HepG2 (cell line): ENCODE data around the gene RWDD2A. TPM values are rescaled to one million over a fixed set of nuclear protein-coding genes. Genes with fewer than 3 reads are reported as not detected.

Experiments used
- ARID2 ChIP-seq: sonication (generic); formaldehyde crosslinking; IDR thresholded peaks from 2 replicates; pipeline ENCODE4 v1.8.1; 2022; ENCODE audit warnings: mild to moderate bottlenecking, missing genetic modification reagents, borderline replicate concordance
- BRF2 ChIP-seq: sonication (generic); formaldehyde crosslinking; IDR thresholded peaks from 2 replicates; pipeline ENCODE4 v1.8.1; 2022; ENCODE audit warnings: mild to moderate bottlenecking, missing genetic modification reagents
- DR1 ChIP-seq: sonication (generic); formaldehyde crosslinking; IDR thresholded peaks from 2 replicates; pipeline ENCODE4 v1.8.0; 2021; ENCODE audit warnings: mild to moderate bottlenecking, missing genetic modification reagents, inconsistent platforms
- KDM2A ChIP-seq: sonication (generic); formaldehyde crosslinking; IDR thresholded peaks from 2 replicates; pipeline ENCODE4 v1.4.0; 2020; ENCODE audit warnings: low read depth, missing genetic modification reagents, borderline replicate concordance
- KDM3A ChIP-seq: IDR thresholded peaks from 2 replicates; pipeline ENCODE4 v1.6.1; 2018; ENCODE audit warnings: low read depth, missing compliant biosample characterization
- MIXL1 ChIP-seq: IDR thresholded peaks from 2 replicates; pipeline ENCODE4 v1.6.1; 2016
- MYC ChIP-seq: sonication (generic); formaldehyde crosslinking; IDR thresholded peaks from 2 replicates; pipeline ENCODE4 v1.9.0; 2021; ENCODE audit warnings: missing genetic modification reagents, borderline replicate concordance
- NCOA2 ChIP-seq: sonication (generic); formaldehyde crosslinking; IDR thresholded peaks from 2 replicates; pipeline ENCODE4 v1.8.0; 2022; ENCODE audit warnings: inconsistent platforms
- NFE2 ChIP-seq: sonication (generic); formaldehyde crosslinking; IDR thresholded peaks from 2 replicates; pipeline ENCODE4 v1.4.0; 2020; ENCODE audit warnings: missing genetic modification reagents
- ONECUT2 ChIP-seq: sonication (generic); formaldehyde crosslinking; IDR thresholded peaks from 2 replicates; pipeline ENCODE4 v1.4.0; 2020; ENCODE audit warnings: missing genetic modification reagents
- PCBP1 ChIP-seq: fragments of 200-400 bp; formaldehyde crosslinking; IDR thresholded peaks from 2 replicates; pipeline ENCODE4 v1.6.1; 2017; ENCODE audit warnings: mild to moderate bottlenecking, low read depth, low read length, borderline replicate concordance
- PHF20 ChIP-seq: sonication (generic); formaldehyde crosslinking; IDR thresholded peaks from 2 replicates; pipeline ENCODE4 v1.5.0; 2020; ENCODE audit warnings: mild to moderate bottlenecking, missing genetic modification reagents
- RAD21 ChIP-seq: fragments of 450-650 bp; formaldehyde crosslinking; IDR thresholded peaks from 2 replicates; pipeline ENCODE4 v1.5.0; 2020; ENCODE audit warnings: mild to moderate bottlenecking
- RFXANK ChIP-seq: IDR thresholded peaks from 2 replicates; pipeline ENCODE4 v1.6.1; 2016
- SMARCC2 ChIP-seq: fragments of 450-650 bp; IDR thresholded peaks from 2 replicates; pipeline ENCODE4 v1.6.1; 2017; ENCODE audit warnings: antibody characterized with exemption, mild to moderate bottlenecking
- ZBTB20 ChIP-seq: sonication (generic); formaldehyde crosslinking; IDR thresholded peaks from 2 replicates; pipeline ENCODE4 v1.8.1; 2023; ENCODE audit warnings: missing genetic modification reagents, low read depth, mild to moderate bottlenecking, borderline replicate concordance
- ZFP41 ChIP-seq: sonication (generic); formaldehyde crosslinking; IDR thresholded peaks from 2 replicates; pipeline ENCODE4 v1.4.0; 2020; ENCODE audit warnings: mild to moderate bottlenecking, missing genetic modification reagents, borderline replicate concordance
- ZHX2 ChIP-seq, 2 experiments: sonication (generic) in 1 of 2; formaldehyde crosslinking in 1 of 2; IDR thresholded peaks; 2 replicates each; pipeline versions ENCODE4 v1.6.1 to v1.9.0; 2014 to 2022; ENCODE audit warnings: antibody characterized with exemption in 1 of 2, borderline replicate concordance in 1 of 2, inconsistent platforms in 1 of 2, low read depth in 1 of 2, missing genetic modification reagents in 1 of 2
- ZNF253 ChIP-seq: sonication (generic); formaldehyde crosslinking; IDR thresholded peaks from 2 replicates; pipeline ENCODE4 v1.8.0; 2022; ENCODE audit warnings: mild to moderate bottlenecking, missing genetic modification reagents, borderline replicate concordance
- ZNF296 ChIP-seq: sonication (generic); formaldehyde crosslinking; conservative IDR thresholded peaks from 2 replicates; pipeline ENCODE4 v1.5.0; 2020; ENCODE audit warnings: mild to moderate bottlenecking, missing genetic modification reagents
- ZNF337 ChIP-seq: sonication (generic); formaldehyde crosslinking; IDR thresholded peaks from 2 replicates; pipeline ENCODE4 v1.5.1; 2020; ENCODE audit warnings: missing genetic modification reagents, low read depth, mild to moderate bottlenecking, borderline replicate concordance
- ZNF543 ChIP-seq: sonication (generic); formaldehyde crosslinking; IDR thresholded peaks from 2 replicates; pipeline ENCODE4 v1.4.0; 2020; ENCODE audit warnings: mild to moderate bottlenecking, missing genetic modification reagents
- ZSCAN20 ChIP-seq: sonication (generic); formaldehyde crosslinking; IDR thresholded peaks from 2 replicates; pipeline ENCODE4 v1.4.0; 2020; ENCODE audit warnings: missing genetic modification reagents, mild to moderate bottlenecking, borderline replicate concordance
- polyA plus RNA-seq, 8 experiments: library from polyadenylated mRNA; depleted of rRNA in 3 of 8; stranded (reverse) in 7 of 8; unstranded in 1 of 8; fragments of >200 nt; fragmentation: Illumina TruSeq in 4 of 8; extraction: Trizol in 4 of 8; gene quantifications; 2 replicates each; pipeline versions ENCODE4 v1.2.1 to v1.2.3, GENCODE V29; 2011 to 2016; ENCODE audit warnings: low read depth in 4 of 8, missing spikeins in 1 of 8, mixed read lengths in 1 of 8; ENCODE audit not compliant: insufficient read depth in 1 of 8
- total RNA-seq, 5 experiments: library from RNA; depleted of rRNA; stranded (reverse); fragments of >200 nt; fragmentation: Illumina TruSeq; extraction: Trizol; gene quantifications; 2 replicates each; pipeline ENCODE4 v1.2.3, GENCODE V29; 2016; ENCODE audit warnings: low read depth in 1 of 5

RWDD2A gene
- total and polyA plus RNA-seq, 2 of the 13 experiments (the other 11 are each of a cell fraction or from before 2014, with no cell fraction given): 5.3 to 8.1 TPM

- no peak; the same call in 1 of the 2 replicates for TF ChIP-seq ONECUT2 (CRISPR knock-in tag)
- TF ChIP-seq MIXL1 (CRISPR knock-in tag): no peak
- TF ChIP-seq PCBP1: peak; percentile 81; the same call in 1 of the 2 replicates
- peak; percentile 4; the same call in 1 of the 2 replicates for TF ChIP-seq ZSCAN20 (CRISPR knock-in tag)
- peak; percentile 59; the same call in 1 of the 2 replicates for TF ChIP-seq NCOA2 (CRISPR knock-in tag)
- no peak for TF ChIP-seq ARID2
- no peak for TF ChIP-seq ZHX2 (IDR thresholded peaks at IDR 0.05; ENCODE audit: low read depth)
- no peak for TF ChIP-seq ZHX2 (CRISPR knock-in tag; IDR thresholded peaks at IDR 0.05; ENCODE audit: borderline replicate concordance)
- TF ChIP-seq KDM2A: peak; percentile 81
- no peak for TF ChIP-seq NFE2
- no peak; the same call in 1 of the 2 replicates for TF ChIP-seq ZFP41 (CRISPR knock-in tag)
- peak; percentile 59 for TF ChIP-seq PHF20 (CRISPR knock-in tag)
- no peak for TF ChIP-seq BRF2 (CRISPR knock-in tag)
- TF ChIP-seq RFXANK: no peak
- peak; percentile 80; the same call in 1 of the 2 replicates for TF ChIP-seq ZBTB20 (CRISPR knock-in tag)
- TF ChIP-seq DR1 (CRISPR knock-in tag): peak; percentile 85
- no peak for TF ChIP-seq ZNF253 (CRISPR knock-in tag)
- TF ChIP-seq SMARCC2: no peak
- peak; percentile 38; the same call in 1 of the 2 replicates for TF ChIP-seq RAD21
- TF ChIP-seq KDM3A (CRISPR knock-in tag): peak; percentile 58; the same call in 1 of the 2 replicates
- TF ChIP-seq MYC: peak; percentile 72; the same call in 1 of the 2 replicates
- TF ChIP-seq ZNF296 (CRISPR knock-in tag): no peak
- peak; percentile 72; the same call in 1 of the 2 replicates for TF ChIP-seq ZNF543 (CRISPR knock-in tag)
- no peak for TF ChIP-seq ZNF337 (CRISPR knock-in tag)
Measured at GRCh38 chr6:83192871-83193746, at the start of gene RWDD2A, which contains the start of gene PGM3 (continued).
